Measurements from ENCODE around the gene PEMT. TPM values are rescaled to one million over a fixed set of nuclear protein-coding genes. Genes with fewer than 3 reads are reported as not detected.

Gene PEMT
- total RNA-seq, 2 donors from 2014 or later, result 27.8 to 37.7 TPM

DNA sequence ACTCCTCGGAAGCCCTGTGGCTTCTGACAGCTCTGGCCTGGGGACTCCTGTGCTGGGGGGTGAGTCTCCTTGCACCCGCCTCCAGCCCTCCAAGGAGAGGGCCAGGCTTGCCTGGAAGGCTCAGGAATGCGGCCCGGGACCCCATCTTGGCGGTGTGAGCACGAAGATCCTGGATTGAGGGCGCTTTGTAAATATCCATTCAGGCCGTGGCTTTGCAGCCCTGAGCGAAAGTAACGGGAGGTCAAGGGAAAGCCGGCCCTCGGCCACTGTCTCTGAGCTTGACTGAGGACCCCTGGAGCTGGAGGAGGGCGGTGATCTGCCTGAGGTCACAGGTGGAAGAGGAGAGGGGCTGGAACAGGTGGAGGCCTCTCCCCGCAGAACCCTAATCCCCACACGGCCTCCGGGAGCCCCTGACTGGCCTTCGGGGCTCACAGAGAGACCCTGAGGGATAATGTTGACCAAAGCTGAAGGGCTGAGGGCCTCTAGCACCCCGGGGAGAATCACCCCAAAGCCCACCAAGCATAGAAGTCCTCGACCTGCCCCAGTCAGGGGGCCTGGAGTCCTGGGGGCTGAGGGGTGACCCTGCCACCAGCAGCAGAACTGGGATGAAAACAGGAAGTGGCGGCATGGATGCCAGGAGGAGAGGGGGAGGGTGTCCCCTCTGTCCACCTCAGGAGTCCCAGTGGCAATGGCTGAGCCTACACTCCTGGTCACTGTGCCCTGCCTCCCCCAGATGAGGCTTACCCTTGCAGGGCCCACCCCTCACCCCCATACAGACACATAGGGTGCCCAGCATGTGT lies 87.0 kb downstream of the PEMT start:
- DNase-seq (ENCODE audit: low spot score), result no peak
- H3K36me3 ChIP-seq, result no peaks in the 10 kb centered on the region
- peaks cover 0 to 19% of the 10 kb centered on the region in 2 donors for H3K4me1 ChIP-seq
- peak overlapping the region in 1 of 2 donors; percentile 84 for H3K27ac ChIP-seq
- no peaks in the 10 kb centered on the region for H3K9me3 ChIP-seq
- H3K27me3 ChIP-seq, result no peaks in the 10 kb centered on the region
- TF ChIP-seq, protein P1, sequence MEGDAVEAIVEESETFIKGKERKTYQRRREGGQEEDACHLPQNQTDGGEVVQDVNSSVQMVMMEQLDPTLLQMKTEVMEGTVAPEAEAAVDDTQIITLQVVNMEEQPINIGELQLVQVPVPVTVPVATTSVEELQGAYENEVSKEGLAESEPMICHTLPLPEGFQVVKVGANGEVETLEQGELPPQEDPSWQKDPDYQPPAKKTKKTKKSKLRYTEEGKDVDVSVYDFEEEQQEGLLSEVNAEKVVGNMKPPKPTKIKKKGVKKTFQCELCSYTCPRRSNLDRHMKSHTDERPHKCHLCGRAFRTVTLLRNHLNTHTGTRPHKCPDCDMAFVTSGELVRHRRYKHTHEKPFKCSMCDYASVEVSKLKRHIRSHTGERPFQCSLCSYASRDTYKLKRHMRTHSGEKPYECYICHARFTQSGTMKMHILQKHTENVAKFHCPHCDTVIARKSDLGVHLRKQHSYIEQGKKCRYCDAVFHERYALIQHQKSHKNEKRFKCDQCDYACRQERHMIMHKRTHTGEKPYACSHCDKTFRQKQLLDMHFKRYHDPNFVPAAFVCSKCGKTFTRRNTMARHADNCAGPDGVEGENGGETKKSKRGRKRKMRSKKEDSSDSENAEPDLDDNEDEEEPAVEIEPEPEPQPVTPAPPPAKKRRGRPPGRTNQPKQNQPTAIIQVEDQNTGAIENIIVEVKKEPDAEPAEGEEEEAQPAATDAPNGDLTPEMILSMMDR (IDR thresholded peaks at IDR 0.05), result no peak
- H3K4me3 ChIP-seq, result no peak overlapping the region

DNA sequence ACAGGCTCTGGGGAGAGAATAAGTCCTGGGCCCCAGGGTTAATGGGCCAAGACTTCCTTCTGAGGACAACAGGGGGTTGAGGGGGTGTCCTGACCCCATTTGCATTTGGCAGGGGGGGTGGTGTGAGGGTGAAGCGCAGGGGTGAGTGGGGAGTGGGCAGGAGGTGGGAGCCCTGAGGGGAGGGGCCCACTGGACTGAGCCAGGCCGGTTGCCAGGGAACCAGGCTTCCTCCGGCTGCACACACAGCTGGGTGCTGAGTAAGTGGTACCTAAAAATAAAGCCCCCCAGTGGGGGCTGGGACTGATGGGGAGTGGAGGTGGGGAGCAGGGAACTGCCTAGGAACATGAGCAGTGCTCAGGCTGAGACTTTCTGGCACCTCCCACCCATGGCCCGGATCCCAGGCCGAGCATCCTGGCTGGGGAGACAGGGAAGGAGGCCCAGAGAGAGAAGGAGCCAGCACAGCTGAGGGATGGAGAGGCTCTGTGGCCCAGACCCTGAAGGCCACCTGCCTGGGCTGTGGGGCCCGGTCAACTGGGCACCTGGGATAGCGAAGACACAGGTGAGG lies 87.9 kb downstream of the PEMT start:
- DNase-seq (ENCODE audit: low spot score), result no peak
- Histone ChIP-seq H3K4me1 (peaks cover 0 to 19% of the 10 kb centered on the region in 2 donors), H3K27me3 (no peaks in the 10 kb centered on the region), H3K27ac (peak overlapping the region in 1 of 2 donors; percentile 84), H3K4me3 (no peak overlapping the region), H3K9me3 (no peaks in the 10 kb centered on the region), H3K36me3 (no peaks in the 10 kb centered on the region)
- TF ChIP-seq, protein P1 (IDR thresholded peaks at IDR 0.05), result no peak

DNA sequence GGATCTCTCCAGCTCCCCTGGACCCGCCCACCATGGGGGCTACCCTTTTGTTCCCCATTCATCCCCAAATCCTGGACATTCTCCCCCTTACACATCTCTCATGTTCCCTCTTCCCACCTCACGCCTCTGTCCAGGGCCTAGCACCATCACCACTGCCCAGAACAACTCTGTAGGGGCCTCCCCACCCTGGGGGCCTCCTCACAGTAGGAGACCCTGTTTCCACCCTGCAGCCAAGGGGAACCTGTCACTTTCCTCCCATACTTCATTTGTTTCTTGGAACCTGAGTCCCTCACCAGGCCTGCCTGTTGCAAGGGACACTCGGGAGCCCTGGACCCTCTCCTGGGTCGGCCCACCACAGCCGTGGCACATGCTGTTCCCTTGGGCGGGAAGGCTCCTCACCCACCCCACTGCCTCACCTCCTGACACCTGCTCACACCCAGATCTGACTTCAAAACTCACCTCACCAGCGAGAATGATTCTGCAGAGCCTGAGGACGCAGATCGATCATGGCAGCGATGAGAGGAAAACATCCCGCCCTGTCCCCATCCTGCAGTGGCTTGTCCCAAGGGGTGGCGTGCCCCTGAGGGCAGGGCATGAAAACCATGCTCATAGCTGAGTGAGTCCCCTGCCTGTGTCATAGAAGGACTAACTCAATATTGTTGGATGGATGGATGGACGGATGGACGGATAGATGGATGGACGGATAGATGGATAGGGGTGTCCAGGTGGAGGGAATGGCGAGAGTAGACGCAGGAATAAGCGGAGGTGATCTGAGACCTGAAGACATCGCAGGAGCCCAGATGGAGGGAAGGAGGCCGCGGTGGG lies 88.6 kb downstream of the PEMT start:
- H3K27me3 ChIP-seq, result no peaks in the 10 kb centered on the region
- TF ChIP-seq, protein P1 (IDR thresholded peaks at IDR 0.05), result no peak
- H3K36me3 ChIP-seq, result no peaks in the 10 kb centered on the region
- H3K4me3 ChIP-seq, result no peak overlapping the region
- DNase-seq (ENCODE audit: low spot score), result no peak
- H3K27ac ChIP-seq, result no peak overlapping the region
- H3K9me3 ChIP-seq, result no peaks in the 10 kb centered on the region
- peaks cover 0 to 19% of the 10 kb centered on the region in 2 donors for H3K4me1 ChIP-seq

DNA sequence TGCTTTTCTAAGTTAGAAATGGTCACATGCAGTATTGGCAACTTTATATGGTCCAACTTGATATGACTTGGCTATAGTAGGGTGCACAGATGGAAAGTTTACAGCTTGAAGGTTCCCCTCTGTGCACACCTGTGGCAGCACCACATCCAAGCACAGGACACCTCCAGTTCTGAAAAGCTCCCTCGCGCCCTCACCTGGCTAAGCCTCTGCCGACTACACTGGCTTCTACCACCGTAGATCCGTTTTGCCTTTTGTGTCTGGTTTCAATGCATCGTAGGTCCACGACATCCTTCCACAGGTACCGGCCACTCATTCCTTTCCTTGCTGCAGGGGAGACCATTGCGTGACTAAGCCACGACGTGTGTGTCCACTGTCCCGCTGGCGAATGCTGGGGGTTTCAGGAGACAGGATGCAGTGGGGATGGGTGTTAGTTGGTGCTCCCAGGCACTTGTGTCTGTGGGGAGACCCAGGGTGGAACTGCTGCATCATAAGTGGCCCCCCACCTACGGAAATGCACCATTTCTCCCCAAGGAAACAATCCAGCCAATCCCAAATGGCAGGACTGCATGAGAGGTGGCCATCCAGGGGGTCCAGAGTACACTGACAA lies 90.4 kb downstream of the PEMT start:
- DNase-seq (ENCODE audit: low spot score), result no peak
- Histone ChIP-seq H3K36me3 (no peaks in the 10 kb centered on the region), H3K4me1 (peaks cover 0 to 11% of the 10 kb centered on the region in 2 donors), H3K4me3 (no peak overlapping the region), H3K27me3 (no peaks in the 10 kb centered on the region), H3K27ac (no peak overlapping the region), H3K9me3 (no peaks in the 10 kb centered on the region)
- TF ChIP-seq, protein P1 (IDR thresholded peaks at IDR 0.05), result peak in 1 of 2 donors; percentile 25

DNA sequence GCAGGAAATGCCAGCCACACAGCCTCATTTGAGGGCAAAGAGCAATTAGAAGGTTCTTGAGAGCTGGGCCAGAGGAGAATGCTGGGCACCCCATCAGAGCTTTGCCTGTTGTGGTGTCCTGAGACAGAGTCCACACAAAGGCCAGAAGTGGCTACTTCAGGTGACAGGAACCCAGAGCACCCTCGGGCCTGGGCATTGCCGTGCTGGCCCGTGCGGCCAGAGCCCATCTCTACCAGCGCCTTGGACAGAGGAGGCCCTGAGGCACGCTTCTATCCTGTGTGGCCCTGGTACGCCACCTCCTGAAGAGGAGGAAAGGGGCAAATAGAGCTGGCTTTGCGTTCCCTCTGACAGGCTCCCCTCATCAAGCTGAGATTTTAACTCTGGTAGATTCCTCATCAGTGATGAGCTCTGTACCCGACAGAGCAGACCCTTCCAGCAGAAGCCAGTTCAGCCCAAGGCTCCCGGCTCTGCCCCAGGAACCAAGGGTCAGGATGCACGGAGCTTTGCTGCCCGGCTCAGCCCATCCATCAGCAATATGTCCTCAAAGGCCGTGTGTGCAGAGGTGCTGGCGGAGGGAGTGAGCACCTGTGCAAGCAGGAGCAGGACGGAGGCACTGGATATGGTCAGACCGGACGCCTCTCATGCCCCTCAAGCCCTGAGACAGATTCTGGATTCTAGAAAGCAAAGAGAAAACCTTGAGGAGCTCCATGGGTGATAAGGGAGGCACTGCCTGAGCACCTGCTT lies 91.9 kb downstream of the PEMT start:
- H3K36me3 ChIP-seq, result no peaks in the 10 kb centered on the region
- DNase-seq (ENCODE audit: low spot score), result no peak
- H3K27ac ChIP-seq, result no peak overlapping the region
- H3K27me3 ChIP-seq, result no peaks in the 10 kb centered on the region
- no peaks in the 10 kb centered on the region for H3K9me3 ChIP-seq
- H3K4me3 ChIP-seq, result no peak overlapping the region
- peaks cover 0 to 25% of the 10 kb centered on the region in 2 donors for H3K4me1 ChIP-seq
- TF ChIP-seq, protein P1 (IDR thresholded peaks at IDR 0.05), result no peak

Measured in right atrium auricular region (tissue), 2 donors.